ENCODE data around the gene FHIT.
"Not testable (repeated sequence)": the region's sequence is repeated elsewhere in the genome, so short reads cannot be mapped to it uniquely, and the experiment has no call there.

The FHIT gene

GRCh38 chr3:59940718-59941117 is 1310.5 kb downstream of the FHIT start:
- no peak for DNase-seq

- DNase-seq: no peak
These were observed 1311.3 kb downstream of the FHIT start for GRCh38 chr3:59939826-59940426.

DNA sequence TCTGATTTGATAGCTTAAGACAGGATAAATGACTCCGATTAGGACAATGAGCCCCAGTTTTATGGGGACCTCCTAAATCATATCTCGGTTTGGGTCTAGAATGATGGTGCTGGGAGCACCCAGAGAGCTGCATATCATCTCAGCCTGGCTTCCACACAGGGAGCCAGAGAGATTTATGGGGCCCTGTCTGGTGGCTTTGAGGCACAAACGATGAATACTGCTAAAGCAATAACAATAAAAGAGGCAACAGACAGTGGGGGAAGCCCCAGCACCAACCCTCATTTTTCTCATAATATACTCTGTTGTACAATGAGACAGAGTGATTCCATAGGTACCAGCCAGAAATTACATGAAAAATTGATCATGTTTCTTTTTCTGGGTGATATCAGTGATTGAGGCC is 1312.4 kb downstream of the FHIT start:
- no peak for DNase-seq

DNA sequence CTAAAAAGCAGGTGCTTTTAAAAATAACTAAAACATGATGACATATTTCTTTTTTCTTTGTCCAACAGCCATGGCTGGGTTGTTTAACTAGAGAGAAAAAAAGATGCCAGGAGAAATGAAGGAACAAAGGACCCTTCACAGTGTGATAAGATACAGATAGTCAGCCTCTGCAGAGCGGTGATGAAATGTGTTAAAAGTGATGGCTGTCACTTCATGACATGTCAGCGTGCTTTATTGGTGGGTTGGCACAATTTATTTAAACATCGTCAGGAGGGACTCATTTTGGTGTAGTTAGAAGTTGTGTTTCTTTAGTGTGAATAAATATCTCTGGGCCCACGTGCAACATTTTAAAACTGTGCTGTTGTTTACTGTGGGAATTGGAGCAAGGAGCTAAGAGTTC is 1314.1 kb downstream of the FHIT start:
- DNase-seq: no peak

DNA sequence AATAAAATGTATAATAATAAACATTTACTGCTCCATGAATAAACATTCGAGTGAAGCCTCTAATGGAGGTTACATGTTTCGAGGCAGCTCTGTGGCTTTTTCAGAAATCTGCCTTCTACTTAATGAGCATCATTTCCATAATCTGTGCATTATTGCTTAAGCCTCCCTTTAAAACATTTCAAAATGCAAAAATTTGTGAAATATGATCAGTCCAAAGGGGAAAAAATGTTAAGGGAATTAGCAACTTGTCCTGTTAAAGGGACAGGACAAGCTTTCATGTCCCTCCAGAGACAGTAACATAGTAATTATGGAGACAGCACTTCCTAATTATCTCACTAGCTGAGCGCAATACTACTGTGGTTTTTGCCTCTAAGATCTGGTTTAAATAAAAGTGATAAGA is 1314.8 kb downstream of the FHIT start:
- DNase-seq: no peak

DNA sequence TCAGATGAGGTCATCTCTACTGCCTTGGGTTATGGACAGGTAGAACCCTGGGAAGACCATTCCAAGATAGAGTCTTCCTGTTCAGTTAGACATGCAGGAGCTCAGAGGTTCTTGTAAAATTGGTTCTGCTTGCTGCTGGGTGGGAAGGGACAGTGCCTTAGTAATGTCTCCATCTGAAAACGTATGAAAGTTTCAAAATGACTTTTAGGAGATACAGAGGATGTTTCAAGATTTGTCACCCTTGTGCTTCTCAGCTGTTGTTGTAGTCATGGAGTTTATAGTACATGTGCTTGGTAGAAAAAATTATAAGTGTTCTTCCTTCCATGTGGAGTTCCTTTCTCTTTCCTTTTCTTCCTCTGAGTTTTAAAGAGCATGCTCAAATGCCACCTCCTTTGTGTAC is 1316.2 kb downstream of the FHIT start:
- DNase-seq: no peak

- DNase-seq: not testable (repeated sequence)
These were observed 1316.7 kb downstream of the FHIT start for GRCh38 chr3:59934560-59934959.

GRCh38 chr3:59930170-59930569 is 1321.1 kb downstream of the FHIT start:
- no peak for DNase-seq

GRCh38 chr3:59927056-59927455 is 1324.2 kb downstream of the FHIT start:
- DNase-seq: no peak

- DNase-seq: no peak
These were observed 1325.3 kb downstream of the FHIT start for GRCh38 chr3:59925946-59926345.

- DNase-seq: no peak
These were observed 1329.1 kb downstream of the FHIT start for GRCh38 chr3:59922192-59922591.

DNA sequence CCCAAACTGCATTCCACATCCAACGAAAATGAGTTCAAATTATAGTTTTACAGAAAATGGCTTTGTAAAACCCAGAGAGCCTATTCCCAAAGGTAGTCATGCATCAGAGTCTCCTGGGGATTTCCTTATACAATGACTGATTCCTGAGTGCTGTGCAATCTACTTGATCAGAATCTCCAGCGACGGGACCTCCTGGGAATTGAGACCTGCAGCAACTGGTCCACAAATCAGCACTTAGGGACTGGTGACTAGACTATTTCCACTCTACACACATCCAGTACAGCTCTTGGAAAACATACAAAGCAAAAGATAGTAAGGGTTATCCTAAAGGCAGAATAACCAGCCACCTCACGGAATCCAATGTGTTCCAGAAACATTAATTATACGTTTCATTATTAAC is 1330.4 kb downstream of the FHIT start:
- no peak for DNase-seq

- DNase-seq: no peak
These were observed 1331.7 kb downstream of the FHIT start for GRCh38 chr3:59919586-59919985.

GRCh38 chr3:59914251-59914650 is 1337.0 kb downstream of the FHIT start:
- no peak for DNase-seq

- DNase-seq: no peak
These were observed 1337.6 kb downstream of the FHIT start for GRCh38 chr3:59913645-59914044.

DNA sequence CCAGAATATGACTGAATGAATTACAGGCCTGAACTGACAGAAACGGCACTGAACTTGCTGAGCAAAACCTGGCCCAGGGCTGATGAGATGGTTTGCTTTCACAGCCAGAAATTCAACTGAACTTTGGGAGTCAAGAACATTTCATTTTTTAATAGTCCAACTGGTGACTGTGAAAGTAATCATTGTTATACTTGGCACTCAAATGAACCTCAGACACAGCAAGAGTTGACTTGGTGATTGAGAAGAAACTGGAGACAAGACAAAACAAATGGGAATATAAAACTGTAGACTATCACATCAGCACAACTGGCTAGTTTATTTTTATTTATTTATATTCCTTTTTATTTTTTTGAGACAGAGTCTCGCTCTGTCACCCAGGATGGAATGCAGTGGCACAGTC is 1342.6 kb downstream of the FHIT start:
- no peak for DNase-seq

DNA sequence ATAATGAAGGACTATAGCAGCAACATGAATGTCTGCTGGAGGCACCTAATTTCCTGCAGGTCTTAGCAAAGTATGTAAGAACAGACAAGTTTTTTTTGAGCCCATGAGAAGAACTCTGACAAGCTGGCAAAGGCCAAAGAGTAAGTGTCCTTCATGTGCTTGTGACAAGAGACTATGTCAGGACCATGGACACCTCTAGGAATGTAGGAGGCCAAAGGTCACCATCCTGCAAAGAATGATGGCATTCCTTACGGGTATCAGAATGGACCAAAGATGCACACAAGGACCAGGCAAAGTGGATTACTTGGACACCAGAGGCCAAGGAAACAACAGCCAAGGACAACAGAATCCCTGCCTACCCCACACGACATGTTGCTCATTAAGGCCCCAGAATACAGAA is 1343.0 kb downstream of the FHIT start:
- no peak for DNase-seq

DNA sequence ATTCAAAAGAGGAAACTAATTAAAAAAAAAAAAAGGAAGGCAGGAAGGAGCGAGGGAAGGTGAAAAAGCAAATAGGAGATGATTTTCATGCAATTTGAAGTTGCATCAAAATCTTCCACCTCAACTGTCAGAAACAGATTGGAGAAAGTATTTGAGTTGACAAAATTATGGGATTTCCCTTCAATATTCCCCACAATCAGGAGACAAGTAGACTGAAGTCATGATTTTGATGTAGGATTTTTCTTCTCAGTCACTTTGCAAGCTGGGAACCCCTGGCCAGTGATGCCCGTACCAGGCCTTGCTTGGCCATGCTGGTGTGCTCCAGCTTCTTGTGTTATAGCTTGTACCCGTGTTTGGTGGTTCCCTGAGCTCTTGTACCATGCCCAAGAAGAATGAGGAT is 1347.0 kb downstream of the FHIT start:
- no peak for DNase-seq

DNA sequence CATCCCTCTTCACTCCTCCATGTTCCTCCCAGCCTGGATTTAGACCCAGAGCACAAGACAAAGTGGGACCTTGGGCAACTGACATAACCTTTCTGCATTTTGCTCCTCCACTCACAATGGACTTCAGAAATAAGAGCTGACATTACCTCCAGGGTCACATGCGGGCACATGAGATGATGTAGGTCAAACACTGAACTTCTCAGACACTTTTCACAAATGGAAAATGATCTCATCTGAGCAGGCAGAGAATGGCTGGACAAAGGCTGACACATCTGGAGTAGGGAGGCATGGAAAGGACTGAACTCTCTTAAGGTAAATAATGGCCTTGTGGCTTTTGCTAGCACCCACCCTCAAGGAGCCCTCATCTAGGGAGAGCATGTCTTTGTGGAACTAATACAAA is 1352.2 kb downstream of the FHIT start:
- no peak for DNase-seq

- no peak for DNase-seq
These were observed 1355.3 kb downstream of the FHIT start for GRCh38 chr3:59895972-59896371.

DNA sequence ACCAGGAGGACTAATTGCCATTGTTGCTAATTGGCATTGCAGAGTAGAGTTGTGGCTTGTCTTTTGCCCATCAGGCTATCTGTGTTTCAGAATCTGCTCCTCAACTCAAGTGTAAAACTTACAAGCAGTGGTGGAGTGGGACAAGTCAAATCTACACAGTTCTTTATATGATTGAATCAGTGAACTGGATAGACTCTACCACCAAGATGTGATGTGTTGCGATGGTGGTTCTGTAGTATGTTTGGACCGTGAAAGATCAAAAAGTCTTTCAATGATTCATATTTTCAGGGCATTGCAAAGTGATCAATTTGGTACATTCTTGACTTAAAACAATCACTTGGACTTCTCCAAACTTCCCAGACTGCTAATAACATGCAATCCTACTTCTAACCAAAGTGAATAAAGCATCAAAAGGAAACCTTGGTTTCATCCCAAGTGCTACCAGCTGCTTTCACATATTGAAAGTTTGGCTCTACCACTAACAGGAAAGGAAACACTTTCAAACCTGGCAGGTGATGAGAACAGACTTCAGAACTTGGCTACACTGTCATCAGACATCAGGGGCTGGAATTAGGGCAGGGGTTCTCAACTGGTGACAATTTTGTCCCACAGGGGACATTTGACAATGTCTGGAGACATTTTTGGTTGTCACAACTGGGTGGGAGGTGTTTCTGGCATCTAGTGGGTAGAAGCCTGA is 1356.7 kb downstream of the FHIT start:
- no peak for DNase-seq

GRCh38 chr3:59890639-59891038 is 1360.6 kb downstream of the FHIT start:
- DNase-seq: no peak

- DNase-seq: no peak
These were observed 1364.5 kb downstream of the FHIT start for GRCh38 chr3:59886790-59887189.

GRCh38 chr3:59885899-59886400 is 1365.3 kb downstream of the FHIT start:
- no peak for DNase-seq

- DNase-seq: no peak
These were observed 1366.2 kb downstream of the FHIT start for GRCh38 chr3:59885101-59885500.

All from SIG-M5 (cell line).